Rectal smooth muscle tissue (tissue), 1 donor: ENCODE results near the gene TMEM165.
"Not testable (repeated sequence)": the region's sequence is repeated elsewhere in the genome, so short reads cannot be mapped to it uniquely, and the experiment has no call there.

ENCODE experiments used
- H3K27ac ChIP-seq: one replicate; pipeline ENCODE4 v1.7.0; 2013; ENCODE audit warnings: low read depth, low read length, inconsistent platforms
- H3K27me3 ChIP-seq: one replicate; pipeline ENCODE4 v1.7.0; 2013; ENCODE audit warnings: low read length; ENCODE audit not compliant: control insufficient read depth, insufficient read depth
- H3K36me3 ChIP-seq: one replicate; pipeline ENCODE4 v1.7.0; 2013; ENCODE audit warnings: low read length; ENCODE audit not compliant: control insufficient read depth, insufficient read depth
- H3K4me1 ChIP-seq: one replicate; pipeline ENCODE4 v1.7.0; 2013; ENCODE audit warnings: low read length; ENCODE audit not compliant: control insufficient read depth, insufficient read depth
- H3K4me3 ChIP-seq: one replicate; pipeline ENCODE4 v1.7.0; 2013; ENCODE audit warnings: low read length
- H3K9ac ChIP-seq: one replicate; pipeline ENCODE4 v1.7.0; 2013; ENCODE audit warnings: low read length

TMEM165 gene

GRCh38 chr4:55358246-55358645 is 37.5 kb upstream of the TMEM165 start:
- Histone ChIP-seq H3K27ac (no peak overlapping the region), H3K9ac (no peak overlapping the region), H3K36me3 (no peaks in the 10 kb centered on the region), H3K27me3 (no peaks in the 10 kb centered on the region), H3K4me1 (peaks cover 10% of the 10 kb centered on the region), H3K4me3 (no peak overlapping the region)

GRCh38 chr4:55358668-55359067 is 37.1 kb upstream of the TMEM165 start:
- peak overlapping the region; percentile 76 for H3K27ac ChIP-seq
- no peaks in the 10 kb centered on the region for H3K27me3 ChIP-seq
- no peaks in the 10 kb centered on the region for H3K36me3 ChIP-seq
- H3K4me1 ChIP-seq = peaks cover 10% of the 10 kb centered on the region
- H3K9ac ChIP-seq = no peak overlapping the region
- peak overlapping the region; percentile 4 for H3K4me3 ChIP-seq

- Histone ChIP-seq H3K4me3 (peak overlapping the region; percentile 4), H3K4me1 (peaks cover 10% of the 10 kb centered on the region), H3K27me3 (no peaks in the 10 kb centered on the region), H3K27ac (peak overlapping the region; percentile 76), H3K36me3 (no peaks in the 10 kb centered on the region), H3K9ac (no peak overlapping the region)
These were observed 36.3 kb upstream of the TMEM165 start for GRCh38 chr4:55359397-55359916.

GRCh38 chr4:55362938-55363337 is 32.8 kb upstream of the TMEM165 start:
- not testable (repeated sequence) for H3K4me3 ChIP-seq, H3K36me3 ChIP-seq, H3K27ac ChIP-seq, H3K4me1 ChIP-seq, H3K27me3 ChIP-seq, H3K9ac ChIP-seq

- Histone ChIP-seq H3K27me3 (no peaks in the 10 kb centered on the region), H3K9ac (no peak overlapping the region), H3K4me3 (no peak overlapping the region), H3K4me1 (peaks cover 5% of the 10 kb centered on the region), H3K27ac (no peak overlapping the region), H3K36me3 (no peaks in the 10 kb centered on the region)
These were observed 31.9 kb upstream of the TMEM165 start for GRCh38 chr4:55363691-55364351.

GRCh38 chr4:55364691-55365344 is 30.9 kb upstream of the TMEM165 start:
- Histone ChIP-seq H3K9ac (no peak overlapping the region), H3K27ac (no peak overlapping the region), H3K4me3 (no peak overlapping the region)

GRCh38 chr4:55365345-55365728 is 30.4 kb upstream of the TMEM165 start:
- Histone ChIP-seq H3K27me3 (no peaks in the 10 kb centered on the region), H3K27ac (no peak overlapping the region), H3K4me1 (no peaks in the 10 kb centered on the region), H3K4me3 (no peak overlapping the region), H3K36me3 (no peaks in the 10 kb centered on the region), H3K9ac (no peak overlapping the region)

More at GRCh38 chr4:55364691-55365344, 30.9 kb upstream of the TMEM165 start:
- H3K27me3 ChIP-seq = no peaks in the 10 kb centered on the region
- no peaks in the 10 kb centered on the region for H3K36me3 ChIP-seq
- no peaks in the 10 kb centered on the region for H3K4me1 ChIP-seq

- Histone ChIP-seq H3K27ac (no peak overlapping the region), H3K27me3 (no peaks in the 10 kb centered on the region), H3K4me3 (no peak overlapping the region), H3K4me1 (no peaks in the 10 kb centered on the region), H3K36me3 (no peaks in the 10 kb centered on the region), H3K9ac (no peak overlapping the region)
These were observed 29.1 kb upstream of the TMEM165 start for GRCh38 chr4:55366621-55367020.

- Histone ChIP-seq H3K4me1 (no peaks in the 10 kb centered on the region), H3K27ac (no peak overlapping the region)
These were observed 28.6 kb upstream of the TMEM165 start for GRCh38 chr4:55367084-55367722.

GRCh38 chr4:55369968-55370367 is 25.8 kb upstream of the TMEM165 start:
- Histone ChIP-seq H3K36me3 (no peaks in the 10 kb centered on the region), H3K9ac (no peak overlapping the region), H3K4me1 (no peaks in the 10 kb centered on the region), H3K4me3 (no peak overlapping the region), H3K27me3 (no peaks in the 10 kb centered on the region), H3K27ac (no peak overlapping the region)

More at GRCh38 chr4:55367084-55367722, 28.6 kb upstream of the TMEM165 start:
- no peak overlapping the region for H3K4me3 ChIP-seq
- H3K27me3 ChIP-seq = no peaks in the 10 kb centered on the region
- no peak overlapping the region for H3K9ac ChIP-seq
- H3K36me3 ChIP-seq = no peaks in the 10 kb centered on the region

- no peaks in the 10 kb centered on the region for H3K27me3 ChIP-seq
- H3K4me1 ChIP-seq = no peaks in the 10 kb centered on the region
- H3K27ac ChIP-seq = no peak overlapping the region
- H3K9ac ChIP-seq = no peak overlapping the region
- H3K4me3 ChIP-seq = no peak overlapping the region
- no peaks in the 10 kb centered on the region for H3K36me3 ChIP-seq
These were observed 23.5 kb upstream of the TMEM165 start for GRCh38 chr4:55372259-55372658.

GRCh38 chr4:55373461-55373860 is 22.3 kb upstream of the TMEM165 start:
- H3K4me3 ChIP-seq = no peak overlapping the region
- no peaks in the 10 kb centered on the region for H3K27me3 ChIP-seq
- no peak overlapping the region for H3K9ac ChIP-seq
- no peak overlapping the region for H3K27ac ChIP-seq
- no peaks in the 10 kb centered on the region for H3K36me3 ChIP-seq
- no peaks in the 10 kb centered on the region for H3K4me1 ChIP-seq
